Nephron (organoid): ENCODE measurements around the gene CCL5.

ENCODE experiments used
- H3K27ac Mint-ChIP-seq, 3 experiments: 2 replicates each; pipeline ENCODE4 v1.8.0; 2020; ENCODE audit warnings: mixed read lengths in 3 of 3, mild to moderate bottlenecking in 2 of 3, moderate library complexity in 1 of 3
- H3K27me3 Mint-ChIP-seq: 2 replicates; pipeline ENCODE4 v1.8.0; 2021; ENCODE audit warnings: low read depth, mild to moderate bottlenecking, moderate library complexity, mixed read lengths
- H3K36me3 Mint-ChIP-seq: 2 replicates; pipeline ENCODE4 v1.8.0; 2020; ENCODE audit warnings: low read depth, mixed read lengths
- H3K4me1 Mint-ChIP-seq: 2 replicates; pipeline ENCODE4 v1.8.0; 2020; ENCODE audit warnings: mixed read lengths
- H3K4me3 Mint-ChIP-seq, 3 experiments: 2 replicates each; pipeline ENCODE4 v1.8.0; 2020; ENCODE audit warnings: mild to moderate bottlenecking in 3 of 3, mixed read lengths in 3 of 3, moderate library complexity in 2 of 3
- H3K9me3 Mint-ChIP-seq: 2 replicates; pipeline ENCODE4 v1.8.0; 2020; ENCODE audit warnings: mixed read lengths
- CTCF ChIP-seq, 3 experiments: fragments of 200-600 bp; sonication (generic); IDR thresholded peaks; one replicate each; pipeline ENCODE4 v1.5.0; 2021; ENCODE audit warnings: antibody characterized with exemption in 3 of 3; ENCODE audit not compliant: unreplicated experiment in 3 of 3

Gene CCL5

DNA sequence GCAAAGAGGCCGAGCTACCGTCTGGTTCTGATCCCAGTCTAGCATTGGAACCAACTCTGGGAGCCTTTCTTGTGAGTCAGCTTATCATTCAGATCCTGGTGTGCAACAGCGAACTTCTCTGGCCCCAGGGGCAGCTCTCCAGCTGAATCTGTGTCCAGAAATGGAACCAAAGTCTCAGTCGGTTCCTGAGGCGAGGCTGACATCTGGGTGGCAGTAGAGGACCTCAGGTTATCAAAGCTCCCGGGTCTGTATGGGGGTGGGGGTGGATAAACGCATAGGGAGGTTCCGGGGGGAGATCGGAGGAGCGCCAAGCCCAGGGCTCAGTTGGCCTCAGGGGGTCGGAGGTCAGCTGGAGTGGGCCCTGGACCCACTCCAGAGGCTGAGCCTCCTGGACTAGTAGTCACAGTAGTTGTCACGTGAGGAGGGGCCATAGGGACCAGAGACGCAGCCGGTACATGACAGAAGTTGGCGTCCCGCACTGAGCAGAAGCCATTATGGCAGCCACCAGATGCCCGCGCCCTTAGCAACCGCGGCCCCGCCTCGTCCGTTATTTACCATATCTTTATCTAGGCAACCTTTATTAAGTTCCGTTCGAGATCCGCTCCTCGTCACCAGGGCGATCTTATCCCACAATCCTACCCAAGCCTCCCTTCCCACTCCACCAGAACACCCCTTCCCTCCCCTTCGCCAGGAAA lies 37.5 kb upstream of the CCL5 start:
- H3K4me1 Mint-ChIP-seq, result peaks cover 11% of the 10 kb centered on the region
- no peak overlapping the region for H3K4me3 Mint-ChIP-seq
- no peak overlapping the region for H3K27ac Mint-ChIP-seq
- peaks cover 3% of the 10 kb centered on the region for H3K36me3 Mint-ChIP-seq
- TF ChIP-seq CTCF (IDR thresholded peaks at IDR 0.05; ENCODE audit: unreplicated experiment in 3 of 3), result no peak
- H3K27me3 Mint-ChIP-seq, result peaks cover 6% of the 10 kb centered on the region
- H3K9me3 Mint-ChIP-seq, result peaks cover 6% of the 10 kb centered on the region

- H3K36me3 Mint-ChIP-seq, result peaks cover 3% of the 10 kb centered on the region
- TF ChIP-seq CTCF (IDR thresholded peaks at IDR 0.05; ENCODE audit: unreplicated experiment in 3 of 3), result no peak
- H3K4me3 Mint-ChIP-seq, result no peak overlapping the region
- H3K27me3 Mint-ChIP-seq, result peaks cover 6% of the 10 kb centered on the region
- H3K27ac Mint-ChIP-seq, result peak overlapping the region in 1 of 3 experiments; percentile 56
- peaks cover 14% of the 10 kb centered on the region for H3K9me3 Mint-ChIP-seq
- H3K4me1 Mint-ChIP-seq, result peaks cover 7% of the 10 kb centered on the region
These were observed 35.2 kb upstream of the CCL5 start for GRCh38 chr17:35915153-35915964.

- Mint-ChIP-seq H3K4me1 (peaks cover 7% of the 10 kb centered on the region), H3K9me3 (peaks cover 11% of the 10 kb centered on the region), H3K4me3 (no peak overlapping the region), H3K27me3 (peaks cover 6% of the 10 kb centered on the region), H3K36me3 (peaks cover 3% of the 10 kb centered on the region), H3K27ac (no peak overlapping the region)
- no peak for TF ChIP-seq CTCF (IDR thresholded peaks at IDR 0.05; ENCODE audit: unreplicated experiment in 3 of 3)
These were observed 34.2 kb upstream of the CCL5 start for GRCh38 chr17:35914354-35914753.

GRCh38 chr17:35913609-35914008 lies 33.4 kb upstream of the CCL5 start:
- H3K36me3 Mint-ChIP-seq, result peaks cover 3% of the 10 kb centered on the region
- peaks cover 6% of the 10 kb centered on the region for H3K27me3 Mint-ChIP-seq
- H3K4me1 Mint-ChIP-seq, result peaks cover 5% of the 10 kb centered on the region

DNA sequence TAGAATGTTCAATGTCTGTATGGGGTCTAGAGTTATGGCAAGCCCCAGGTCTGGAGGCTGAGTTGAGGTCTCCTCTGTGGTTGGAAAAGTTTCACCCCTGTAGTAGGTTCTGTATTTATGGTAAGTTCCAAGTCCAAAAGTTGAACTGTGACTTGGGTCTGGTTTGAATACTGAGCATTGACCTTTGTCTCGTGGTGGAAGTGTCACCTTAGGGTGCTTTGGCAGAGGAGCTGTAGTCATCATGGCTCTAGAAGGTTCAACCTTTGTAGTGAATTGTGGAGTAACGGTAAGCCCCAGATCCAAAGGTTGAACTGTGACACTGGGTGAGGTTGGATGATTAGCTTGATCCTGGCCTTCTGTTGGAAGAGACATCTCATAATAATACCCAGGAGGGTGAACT lies 32.8 kb upstream of the CCL5 start:
- H3K4me1 Mint-ChIP-seq, result no peaks in the 10 kb centered on the region
- H3K36me3 Mint-ChIP-seq, result no peaks in the 10 kb centered on the region
- no peak for TF ChIP-seq CTCF (IDR thresholded peaks at IDR 0.05; ENCODE audit: unreplicated experiment in 3 of 3)
- H3K27ac Mint-ChIP-seq, result no peak overlapping the region
- H3K4me3 Mint-ChIP-seq, result no peak overlapping the region
- peaks cover 15% of the 10 kb centered on the region for H3K9me3 Mint-ChIP-seq
- peaks cover 6% of the 10 kb centered on the region for H3K27me3 Mint-ChIP-seq

More at GRCh38 chr17:35913609-35914008, 33.4 kb upstream of the CCL5 start:
- Mint-ChIP-seq H3K4me3 (no peak overlapping the region), H3K27ac (no peak overlapping the region), H3K9me3 (peaks cover 15% of the 10 kb centered on the region)
- TF ChIP-seq CTCF (IDR thresholded peaks at IDR 0.05; ENCODE audit: unreplicated experiment in 3 of 3), result no peak
